ENCODE data around the gene MACROD2.

The MACROD2 gene

DNA sequence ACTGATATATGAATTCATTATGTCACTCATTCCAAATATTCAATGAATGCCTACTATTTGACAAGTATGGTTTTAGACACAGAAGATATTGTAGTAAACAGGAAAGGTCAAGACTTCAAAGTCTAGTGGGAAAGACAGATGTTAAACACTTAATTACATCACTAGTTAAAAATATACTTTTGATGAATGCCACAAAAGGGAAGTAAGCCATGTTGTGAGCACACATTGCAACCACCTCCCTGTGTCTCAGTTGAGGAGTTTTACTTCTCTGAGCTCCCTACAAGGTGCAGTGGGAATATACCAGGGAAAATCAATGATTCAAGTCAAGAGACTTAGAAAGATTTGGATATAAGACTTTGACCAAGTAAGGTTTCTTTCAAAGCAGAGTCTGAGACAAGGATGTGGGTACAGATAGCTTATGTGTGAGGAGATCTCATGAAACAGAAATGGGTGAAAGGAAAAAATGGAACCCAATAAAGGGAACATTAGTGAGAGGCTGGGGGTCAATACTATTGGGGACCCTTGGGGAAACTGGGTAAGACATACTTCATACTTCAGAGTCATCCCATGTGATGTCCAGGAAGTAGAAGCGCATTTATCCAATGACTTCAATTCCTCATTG lies 2074.2 kb downstream of the MACROD2 start (continued):
- TF ChIP-seq, protein P1, sequence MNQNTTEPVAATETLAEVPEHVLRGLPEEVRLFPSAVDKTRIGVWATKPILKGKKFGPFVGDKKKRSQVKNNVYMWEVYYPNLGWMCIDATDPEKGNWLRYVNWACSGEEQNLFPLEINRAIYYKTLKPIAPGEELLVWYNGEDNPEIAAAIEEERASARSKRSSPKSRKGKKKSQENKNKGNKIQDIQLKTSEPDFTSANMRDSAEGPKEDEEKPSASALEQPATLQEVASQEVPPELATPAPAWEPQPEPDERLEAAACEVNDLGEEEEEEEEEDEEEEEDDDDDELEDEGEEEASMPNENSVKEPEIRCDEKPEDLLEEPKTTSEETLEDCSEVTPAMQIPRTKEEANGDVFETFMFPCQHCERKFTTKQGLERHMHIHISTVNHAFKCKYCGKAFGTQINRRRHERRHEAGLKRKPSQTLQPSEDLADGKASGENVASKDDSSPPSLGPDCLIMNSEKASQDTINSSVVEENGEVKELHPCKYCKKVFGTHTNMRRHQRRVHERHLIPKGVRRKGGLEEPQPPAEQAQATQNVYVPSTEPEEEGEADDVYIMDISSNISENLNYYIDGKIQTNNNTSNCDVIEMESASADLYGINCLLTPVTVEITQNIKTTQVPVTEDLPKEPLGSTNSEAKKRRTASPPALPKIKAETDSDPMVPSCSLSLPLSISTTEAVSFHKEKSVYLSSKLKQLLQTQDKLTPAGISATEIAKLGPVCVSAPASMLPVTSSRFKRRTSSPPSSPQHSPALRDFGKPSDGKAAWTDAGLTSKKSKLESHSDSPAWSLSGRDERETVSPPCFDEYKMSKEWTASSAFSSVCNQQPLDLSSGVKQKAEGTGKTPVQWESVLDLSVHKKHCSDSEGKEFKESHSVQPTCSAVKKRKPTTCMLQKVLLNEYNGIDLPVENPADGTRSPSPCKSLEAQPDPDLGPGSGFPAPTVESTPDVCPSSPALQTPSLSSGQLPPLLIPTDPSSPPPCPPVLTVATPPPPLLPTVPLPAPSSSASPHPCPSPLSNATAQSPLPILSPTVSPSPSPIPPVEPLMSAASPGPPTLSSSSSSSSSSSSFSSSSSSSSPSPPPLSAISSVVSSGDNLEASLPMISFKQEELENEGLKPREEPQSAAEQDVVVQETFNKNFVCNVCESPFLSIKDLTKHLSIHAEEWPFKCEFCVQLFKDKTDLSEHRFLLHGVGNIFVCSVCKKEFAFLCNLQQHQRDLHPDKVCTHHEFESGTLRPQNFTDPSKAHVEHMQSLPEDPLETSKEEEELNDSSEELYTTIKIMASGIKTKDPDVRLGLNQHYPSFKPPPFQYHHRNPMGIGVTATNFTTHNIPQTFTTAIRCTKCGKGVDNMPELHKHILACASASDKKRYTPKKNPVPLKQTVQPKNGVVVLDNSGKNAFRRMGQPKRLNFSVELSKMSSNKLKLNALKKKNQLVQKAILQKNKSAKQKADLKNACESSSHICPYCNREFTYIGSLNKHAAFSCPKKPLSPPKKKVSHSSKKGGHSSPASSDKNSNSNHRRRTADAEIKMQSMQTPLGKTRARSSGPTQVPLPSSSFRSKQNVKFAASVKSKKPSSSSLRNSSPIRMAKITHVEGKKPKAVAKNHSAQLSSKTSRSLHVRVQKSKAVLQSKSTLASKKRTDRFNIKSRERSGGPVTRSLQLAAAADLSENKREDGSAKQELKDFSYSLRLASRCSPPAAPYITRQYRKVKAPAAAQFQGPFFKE (tag by site-specific recombination; IDR thresholded peaks at IDR 0.05; ENCODE audit: borderline replicate concordance), result no peak
- TF ChIP-seq ZNF423 (tag by site-specific recombination; IDR thresholded peaks at IDR 0.05), result no peak

DNA sequence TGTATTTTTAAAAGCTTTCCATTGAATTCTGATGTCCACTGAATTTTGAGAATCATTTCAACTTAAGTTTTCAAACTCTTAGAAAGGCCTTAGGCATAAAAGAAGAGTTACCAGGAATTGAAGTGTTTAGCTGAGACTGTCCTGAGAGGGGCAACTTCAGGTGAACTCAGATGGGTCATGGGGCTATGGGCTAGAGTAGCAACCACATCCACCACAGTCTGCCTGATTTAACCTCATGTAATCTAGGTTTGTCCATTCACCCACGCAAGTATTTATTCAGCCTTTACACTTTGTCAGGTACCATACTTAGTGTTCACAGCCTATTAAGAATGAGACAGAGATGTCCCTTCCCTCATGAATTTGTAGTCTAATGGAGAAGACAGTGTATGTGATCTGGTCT lies 2076.9 kb downstream of the MACROD2 start:
- no peak overlapping the region for H3K4me3 ChIP-seq (ENCODE audit: low read depth, low read length)
- no peak overlapping the region for H3K27ac ChIP-seq (ENCODE audit: extremely low read depth, low read depth, low read length)
- no peaks in the 10 kb centered on the region for H3K36me3 ChIP-seq (ENCODE audit: control insufficient read depth in 2 of 2, insufficient read depth in 1 of 2, low read length in 2 of 2)
- H3K4me1 ChIP-seq (ENCODE audit: control insufficient read depth, insufficient read depth, low read length), result no peaks in the 10 kb centered on the region
- CTCF ChIA-PET, result no interaction called here
- POLR2A ChIA-PET, result no interaction called here
- no peak for TF ChIP-seq ZNF624 (tag by site-specific recombination; IDR thresholded peaks at IDR 0.05)
- no peaks in the 10 kb centered on the region for H3K9me3 ChIP-seq (ENCODE audit: control insufficient read depth, insufficient read depth, low read depth, low read length)

DNA sequence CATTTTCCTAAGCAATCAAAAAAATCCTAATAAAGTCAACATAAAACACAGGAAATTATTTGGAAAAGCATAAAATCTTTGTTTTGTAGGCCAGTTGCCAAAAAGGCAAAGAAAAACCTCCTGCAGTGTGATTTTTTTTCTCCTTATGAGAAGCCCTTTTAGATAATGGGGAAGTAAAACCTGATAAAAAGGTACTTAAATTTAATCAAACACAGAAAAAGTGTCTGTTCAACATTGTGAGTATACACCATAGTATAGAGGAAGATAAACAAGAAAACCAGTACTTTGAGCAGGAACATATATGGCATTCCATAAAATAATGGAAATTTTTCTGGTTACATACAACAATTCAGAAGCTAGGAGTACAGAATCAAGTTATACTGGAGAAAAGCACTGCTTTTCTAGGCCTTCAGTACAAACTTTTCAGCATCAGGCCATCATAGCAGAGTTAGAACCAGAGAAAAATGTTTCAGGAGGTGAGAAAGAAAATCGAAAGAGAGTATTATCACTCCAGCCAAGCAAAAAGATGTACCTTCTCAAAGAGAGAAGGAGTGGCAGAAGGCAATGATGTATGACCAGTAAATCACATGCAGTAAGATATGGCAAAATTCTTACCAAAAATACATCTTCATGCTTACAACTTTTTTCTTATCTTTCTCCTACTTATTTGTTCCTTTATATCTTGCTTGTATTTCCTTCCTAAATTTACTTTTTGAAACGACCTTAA lies 2083.0 kb downstream of the MACROD2 start:
- H3K4me3 ChIP-seq (ENCODE audit: low read depth, low read length), result no peak overlapping the region
- CTCF ChIA-PET, result interaction anchor here (0.6 kb wide), 1 partner anchor 320 kb away, joined by 6 read pairs; no protein-coding TSS in a partner anchor
- POLR2A ChIA-PET, result no interaction called here
- TF ChIP-seq, protein P2, sequence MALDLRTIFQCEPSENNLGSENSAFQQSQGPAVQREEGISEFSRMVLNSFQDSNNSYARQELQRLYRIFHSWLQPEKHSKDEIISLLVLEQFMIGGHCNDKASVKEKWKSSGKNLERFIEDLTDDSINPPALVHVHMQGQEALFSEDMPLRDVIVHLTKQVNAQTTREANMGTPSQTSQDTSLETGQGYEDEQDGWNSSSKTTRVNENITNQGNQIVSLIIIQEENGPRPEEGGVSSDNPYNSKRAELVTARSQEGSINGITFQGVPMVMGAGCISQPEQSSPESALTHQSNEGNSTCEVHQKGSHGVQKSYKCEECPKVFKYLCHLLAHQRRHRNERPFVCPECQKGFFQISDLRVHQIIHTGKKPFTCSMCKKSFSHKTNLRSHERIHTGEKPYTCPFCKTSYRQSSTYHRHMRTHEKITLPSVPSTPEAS (tag by site-specific recombination; IDR thresholded peaks at IDR 0.05), result no peak
- no peak for TF ChIP-seq ZNF23 (tag by site-specific recombination; IDR thresholded peaks at IDR 0.05; ENCODE audit: borderline replicate concordance)
- TF ChIP-seq, protein P3, sequence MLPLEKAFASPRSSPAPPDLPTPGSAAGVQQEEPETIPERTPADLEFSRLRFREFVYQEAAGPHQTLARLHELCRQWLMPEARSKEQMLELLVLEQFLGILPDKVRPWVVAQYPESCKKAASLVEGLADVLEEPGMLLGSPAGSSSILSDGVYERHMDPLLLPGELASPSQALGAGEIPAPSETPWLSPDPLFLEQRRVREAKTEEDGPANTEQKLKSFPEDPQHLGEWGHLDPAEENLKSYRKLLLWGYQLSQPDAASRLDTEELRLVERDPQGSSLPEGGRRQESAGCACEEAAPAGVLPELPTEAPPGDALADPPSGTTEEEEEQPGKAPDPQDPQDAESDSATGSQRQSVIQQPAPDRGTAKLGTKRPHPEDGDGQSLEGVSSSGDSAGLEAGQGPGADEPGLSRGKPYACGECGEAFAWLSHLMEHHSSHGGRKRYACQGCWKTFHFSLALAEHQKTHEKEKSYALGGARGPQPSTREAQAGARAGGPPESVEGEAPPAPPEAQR (tag by site-specific recombination; IDR thresholded peaks at IDR 0.05), result no peak
- TF ChIP-seq, protein P4, sequence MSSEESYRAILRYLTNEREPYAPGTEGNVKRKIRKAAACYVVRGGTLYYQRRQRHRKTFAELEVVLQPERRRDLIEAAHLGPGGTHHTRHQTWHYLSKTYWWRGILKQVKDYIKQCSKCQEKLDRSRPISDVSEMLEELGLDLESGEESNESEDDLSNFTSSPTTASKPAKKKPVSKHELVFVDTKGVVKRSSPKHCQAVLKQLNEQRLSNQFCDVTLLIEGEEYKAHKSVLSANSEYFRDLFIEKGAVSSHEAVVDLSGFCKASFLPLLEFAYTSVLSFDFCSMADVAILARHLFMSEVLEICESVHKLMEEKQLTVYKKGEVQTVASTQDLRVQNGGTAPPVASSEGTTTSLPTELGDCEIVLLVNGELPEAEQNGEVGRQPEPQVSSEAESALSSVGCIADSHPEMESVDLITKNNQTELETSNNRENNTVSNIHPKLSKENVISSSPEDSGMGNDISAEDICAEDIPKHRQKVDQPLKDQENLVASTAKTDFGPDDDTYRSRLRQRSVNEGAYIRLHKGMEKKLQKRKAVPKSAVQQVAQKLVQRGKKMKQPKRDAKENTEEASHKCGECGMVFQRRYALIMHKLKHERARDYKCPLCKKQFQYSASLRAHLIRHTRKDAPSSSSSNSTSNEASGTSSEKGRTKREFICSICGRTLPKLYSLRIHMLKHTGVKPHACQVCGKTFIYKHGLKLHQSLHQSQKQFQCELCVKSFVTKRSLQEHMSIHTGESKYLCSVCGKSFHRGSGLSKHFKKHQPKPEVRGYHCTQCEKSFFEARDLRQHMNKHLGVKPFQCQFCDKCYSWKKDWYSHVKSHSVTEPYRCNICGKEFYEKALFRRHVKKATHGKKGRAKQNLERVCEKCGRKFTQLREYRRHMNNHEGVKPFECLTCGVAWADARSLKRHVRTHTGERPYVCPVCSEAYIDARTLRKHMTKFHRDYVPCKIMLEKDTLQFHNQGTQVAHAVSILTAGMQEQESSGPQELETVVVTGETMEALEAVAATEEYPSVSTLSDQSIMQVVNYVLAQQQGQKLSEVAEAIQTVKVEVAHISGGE (tag by site-specific recombination; conservative IDR thresholded peaks at IDR 0.05; ENCODE audit: low read depth), result no peak
- TF ChIP-seq ZNF221 (tag by site-specific recombination; IDR thresholded peaks at IDR 0.05; ENCODE audit: borderline replicate concordance), result no peak
- no peak for TF ChIP-seq ZNF423 (tag by site-specific recombination; IDR thresholded peaks at IDR 0.05)
- no peak for TF ChIP-seq ZNF626 (tag by site-specific recombination; IDR thresholded peaks at IDR 0.05)
- TF ChIP-seq HOXA7 (CRISPR knock-in tag; IDR thresholded peaks at IDR 0.05; ENCODE audit: borderline replicate concordance), result no peak
- TF ChIP-seq ZNF558 (tag by site-specific recombination; IDR thresholded peaks at IDR 0.05), result no peak
- no peak for TF ChIP-seq ZNF248 (tag by site-specific recombination; IDR thresholded peaks at IDR 0.05)
- TF ChIP-seq MEIS1 (CRISPR knock-in tag; IDR thresholded peaks at IDR 0.05; ENCODE audit: borderline replicate concordance), result no peak
- TF ChIP-seq ZFP41 (tag by site-specific recombination; IDR thresholded peaks at IDR 0.05; ENCODE audit: borderline replicate concordance), result no peak
- TF ChIP-seq ZEB2 (tag by site-specific recombination; IDR thresholded peaks at IDR 0.05), result no peak
- TF ChIP-seq, protein P5, sequence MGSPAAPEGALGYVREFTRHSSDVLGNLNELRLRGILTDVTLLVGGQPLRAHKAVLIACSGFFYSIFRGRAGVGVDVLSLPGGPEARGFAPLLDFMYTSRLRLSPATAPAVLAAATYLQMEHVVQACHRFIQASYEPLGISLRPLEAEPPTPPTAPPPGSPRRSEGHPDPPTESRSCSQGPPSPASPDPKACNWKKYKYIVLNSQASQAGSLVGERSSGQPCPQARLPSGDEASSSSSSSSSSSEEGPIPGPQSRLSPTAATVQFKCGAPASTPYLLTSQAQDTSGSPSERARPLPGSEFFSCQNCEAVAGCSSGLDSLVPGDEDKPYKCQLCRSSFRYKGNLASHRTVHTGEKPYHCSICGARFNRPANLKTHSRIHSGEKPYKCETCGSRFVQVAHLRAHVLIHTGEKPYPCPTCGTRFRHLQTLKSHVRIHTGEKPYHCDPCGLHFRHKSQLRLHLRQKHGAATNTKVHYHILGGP (tag by site-specific recombination; IDR thresholded peaks at IDR 0.05), result no peak
- TF ChIP-seq ZNF514 (tag by site-specific recombination; IDR thresholded peaks at IDR 0.05), result no peak
- no peak for TF ChIP-seq ZNF19 (tag by site-specific recombination; IDR thresholded peaks at IDR 0.05; ENCODE audit: low read depth)

More for the DNA sequence above, 2083.0 kb downstream of the MACROD2 start:
- Histone ChIP-seq H3K4me1 (ENCODE audit: control insufficient read depth, insufficient read depth, low read length) (no peaks in the 10 kb centered on the region), H3K36me3 (ENCODE audit: control insufficient read depth in 2 of 2, insufficient read depth in 1 of 2, low read length in 2 of 2) (no peaks in the 10 kb centered on the region), H3K27ac (ENCODE audit: extremely low read depth, low read depth, low read length) (no peak overlapping the region), H3K9me3 (ENCODE audit: control insufficient read depth, insufficient read depth, low read depth, low read length) (no peaks in the 10 kb centered on the region)
